Effector memory CD4-positive, alpha-beta T cell (primary cell): ENCODE measurements around the gene CDH13.

Experiments
- DNase-seq, 3 donors: peaks; one replicate each; pipeline ENCODE4 v3.0.0-alpha.2; 2020
- H3K27ac ChIP-seq: 2 replicates; pipeline ENCODE4 v1.7.0; 2013; ENCODE audit warnings: mild to moderate bottlenecking, low read length, moderate library complexity; ENCODE audit not compliant: insufficient read depth, poor library complexity, severe bottlenecking
- H3K27me3 ChIP-seq: replicated peaks from 2 replicates; pipeline ENCODE4 v1.7.0; 2013; ENCODE audit warnings: mild to moderate bottlenecking, low read length; ENCODE audit not compliant: insufficient read depth, control insufficient read depth, poor library complexity, severe bottlenecking
- H3K36me3 ChIP-seq: 2 replicates; pipeline ENCODE4 v1.7.0; 2013; ENCODE audit warnings: mild to moderate bottlenecking, low read length, moderate library complexity; ENCODE audit not compliant: control insufficient read depth, insufficient read depth
- H3K4me1 ChIP-seq: 2 replicates; pipeline ENCODE4 v1.7.0; 2013; ENCODE audit warnings: low read length, mild to moderate bottlenecking; ENCODE audit not compliant: control insufficient read depth, insufficient read depth, poor library complexity, severe bottlenecking
- H3K4me3 ChIP-seq: 2 replicates; pipeline ENCODE4 v1.7.0; 2013; ENCODE audit warnings: low read length, low read depth, mild to moderate bottlenecking; ENCODE audit not compliant: insufficient read depth, poor library complexity, severe bottlenecking
- H3K9me3 ChIP-seq: 2 replicates; pipeline ENCODE4 v1.7.0; 2013; ENCODE audit warnings: mild to moderate bottlenecking, low read length, moderate library complexity; ENCODE audit not compliant: control insufficient read depth

Gene CDH13

GRCh38 chr16:82650804-82651203 is 24.0 kb downstream of the CDH13 start:
- DNase-seq, result no peak
- Histone ChIP-seq H3K27ac (peak overlapping the region; percentile 76), H3K36me3 (no peaks in the 10 kb centered on the region), H3K4me1 (peaks cover 44% of the 10 kb centered on the region), H3K27me3 (no peaks in the 10 kb centered on the region), H3K9me3 (no peaks in the 10 kb centered on the region), H3K4me3 (no peak overlapping the region)

- H3K9me3 ChIP-seq, result no peaks in the 10 kb centered on the region
- peak overlapping the region; percentile 76 for H3K27ac ChIP-seq
- H3K36me3 ChIP-seq, result no peaks in the 10 kb centered on the region
- H3K4me3 ChIP-seq, result peak overlapping the region; percentile 11
- peak in 1 of 3 donors; percentile 2 for DNase-seq
- H3K4me1 ChIP-seq, result peaks cover 55% of the 10 kb centered on the region
- no peaks in the 10 kb centered on the region for H3K27me3 ChIP-seq
Measured at GRCh38 chr16:82651921-82652601, 25.3 kb downstream of the CDH13 start.

DNA sequence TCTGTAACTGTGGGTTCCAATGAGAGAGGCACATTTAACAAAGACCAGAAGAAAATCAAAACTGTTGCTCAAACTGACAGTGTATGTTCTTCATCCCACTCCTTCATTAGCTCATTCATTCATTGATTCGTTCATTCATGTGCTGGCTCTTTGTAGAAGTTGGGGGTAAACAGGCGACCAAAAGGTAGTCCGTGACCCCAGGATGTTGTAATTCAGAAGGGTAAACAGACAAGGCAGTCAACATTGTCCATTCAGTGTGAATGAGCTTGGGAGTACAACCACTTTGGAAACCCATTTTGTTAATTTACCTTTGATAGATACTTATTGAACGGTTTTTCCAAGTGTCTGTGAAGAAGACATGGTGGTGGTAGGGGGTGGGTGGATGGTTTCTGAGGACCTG is 26.1 kb downstream of the CDH13 start:
- no peaks in the 10 kb centered on the region for H3K27me3 ChIP-seq
- H3K9me3 ChIP-seq, result no peaks in the 10 kb centered on the region
- H3K36me3 ChIP-seq, result no peaks in the 10 kb centered on the region
- peak overlapping the region; percentile 76 for H3K27ac ChIP-seq
- no peak for DNase-seq
- peaks cover 55% of the 10 kb centered on the region for H3K4me1 ChIP-seq
- H3K4me3 ChIP-seq, result no peak overlapping the region

GRCh38 chr16:82653550-82654511 is 27.1 kb downstream of the CDH13 start:
- Histone ChIP-seq H3K4me1 (peaks cover 63% of the 10 kb centered on the region), H3K27ac (peak overlapping the region; percentile 76), H3K4me3 (no peak overlapping the region), H3K27me3 (no peaks in the 10 kb centered on the region), H3K36me3 (no peaks in the 10 kb centered on the region), H3K9me3 (no peaks in the 10 kb centered on the region)
- DNase-seq, result peak; percentile 41 to 52 (median 49)

GRCh38 chr16:82655072-82655714 is 28.4 kb downstream of the CDH13 start:
- H3K27me3 ChIP-seq, result no peaks in the 10 kb centered on the region
- H3K4me3 ChIP-seq, result no peak overlapping the region
- H3K27ac ChIP-seq, result peak overlapping the region; percentile 76
- DNase-seq, result peak; percentile 66 to 78 (median 70)
- H3K9me3 ChIP-seq, result no peaks in the 10 kb centered on the region
- H3K36me3 ChIP-seq, result no peaks in the 10 kb centered on the region
- H3K4me1 ChIP-seq, result peaks cover 74% of the 10 kb centered on the region

DNA sequence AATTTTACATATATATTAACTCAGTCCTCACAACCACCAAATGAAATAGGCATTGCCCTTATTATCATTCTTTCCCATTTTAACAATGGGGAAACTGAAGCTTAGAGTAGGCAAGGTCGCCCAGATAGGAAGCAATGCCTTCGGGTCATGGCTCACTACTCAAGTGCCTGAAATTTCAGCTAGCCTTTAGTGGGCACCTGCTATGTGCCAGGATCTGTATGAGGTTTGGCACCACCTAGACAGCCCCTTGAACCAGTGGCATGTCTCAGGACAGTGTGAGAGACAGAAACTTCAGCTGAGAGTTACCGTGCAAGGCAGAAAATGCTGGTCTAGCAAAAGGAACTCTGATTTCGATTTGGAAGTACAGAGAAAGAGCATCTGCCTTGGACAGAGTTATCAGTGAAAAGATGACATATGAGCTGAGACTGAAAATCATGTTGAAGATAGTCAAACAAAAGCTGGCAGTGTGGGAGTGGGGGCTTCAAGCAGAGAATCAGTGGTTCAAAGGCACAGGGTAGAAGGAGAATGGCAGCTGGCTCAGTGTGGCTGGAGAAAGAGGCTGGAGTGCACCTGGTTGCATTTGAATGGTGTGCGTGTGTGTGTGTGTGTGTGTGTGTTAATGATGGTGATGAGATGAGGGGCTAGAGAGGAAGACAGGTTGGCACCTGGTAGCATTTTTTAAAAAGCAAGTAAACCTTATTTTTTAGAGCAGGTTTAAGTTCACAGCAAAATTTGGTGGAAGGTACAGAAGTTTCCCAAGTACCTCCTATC is 29.1 kb downstream of the CDH13 start:
- H3K4me1 ChIP-seq, result peaks cover 73% of the 10 kb centered on the region
- H3K36me3 ChIP-seq, result no peaks in the 10 kb centered on the region
- no peaks in the 10 kb centered on the region for H3K27me3 ChIP-seq
- H3K27ac ChIP-seq, result peak overlapping the region; percentile 76
- no peak for DNase-seq
- H3K4me3 ChIP-seq, result no peak overlapping the region
- H3K9me3 ChIP-seq, result no peaks in the 10 kb centered on the region

GRCh38 chr16:82657239-82657638 is 30.5 kb downstream of the CDH13 start:
- no peak overlapping the region for H3K4me3 ChIP-seq
- H3K4me1 ChIP-seq, result peaks cover 60% of the 10 kb centered on the region
- DNase-seq, result no peak
- no peaks in the 10 kb centered on the region for H3K9me3 ChIP-seq
- H3K27ac ChIP-seq, result no peak overlapping the region
- no peaks in the 10 kb centered on the region for H3K36me3 ChIP-seq
- H3K27me3 ChIP-seq, result no peaks in the 10 kb centered on the region

DNA sequence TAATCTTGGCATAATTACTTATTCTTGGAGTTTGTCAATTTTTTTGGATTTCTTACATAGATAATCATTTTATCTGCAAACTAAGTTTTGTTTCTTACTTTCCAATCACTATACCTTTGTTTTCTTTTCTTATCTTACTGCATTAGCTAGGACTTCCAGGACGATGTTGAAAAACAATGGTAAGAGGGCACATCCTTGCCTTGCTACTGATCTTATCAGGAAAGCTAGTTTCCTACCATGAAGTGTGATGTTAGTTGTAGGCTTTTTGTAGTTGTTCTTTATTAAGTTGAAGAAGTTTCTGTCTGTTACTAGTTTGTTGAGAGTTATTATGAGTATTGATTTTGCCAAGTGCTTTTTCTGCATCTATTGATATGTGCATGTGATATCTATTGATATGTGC is 31.0 kb downstream of the CDH13 start:
- Histone ChIP-seq H3K27me3 (no peaks in the 10 kb centered on the region), H3K4me1 (peaks cover 55% of the 10 kb centered on the region), H3K27ac (no peak overlapping the region), H3K4me3 (no peak overlapping the region), H3K9me3 (no peaks in the 10 kb centered on the region), H3K36me3 (no peaks in the 10 kb centered on the region)
- DNase-seq, result no peak

DNA sequence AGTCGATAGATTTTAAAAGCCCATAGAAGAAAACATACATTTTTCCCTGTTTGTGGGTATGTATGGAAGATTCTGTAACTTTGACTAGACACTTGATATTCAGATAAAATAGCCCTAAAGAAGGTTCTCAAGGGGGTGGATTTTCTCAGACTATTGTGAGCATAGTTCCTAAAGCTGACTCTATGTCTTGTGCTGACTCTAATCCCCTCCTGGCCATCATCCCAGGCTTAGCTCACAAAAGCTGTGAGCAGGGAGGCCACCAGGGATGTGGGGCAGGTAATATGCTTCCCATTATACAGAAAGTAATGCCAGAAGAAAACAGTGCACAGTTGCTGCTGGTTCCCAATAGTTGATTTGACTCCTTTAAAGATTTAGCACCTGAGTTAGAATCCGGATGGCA is 32.0 kb downstream of the CDH13 start:
- no peak for DNase-seq
- Histone ChIP-seq H3K27me3 (no peaks in the 10 kb centered on the region), H3K9me3 (no peaks in the 10 kb centered on the region), H3K4me3 (no peak overlapping the region), H3K4me1 (peaks cover 46% of the 10 kb centered on the region), H3K36me3 (no peaks in the 10 kb centered on the region), H3K27ac (no peak overlapping the region)
